ENCODE data around the gene RANBP3.

Gene RANBP3

DNA sequence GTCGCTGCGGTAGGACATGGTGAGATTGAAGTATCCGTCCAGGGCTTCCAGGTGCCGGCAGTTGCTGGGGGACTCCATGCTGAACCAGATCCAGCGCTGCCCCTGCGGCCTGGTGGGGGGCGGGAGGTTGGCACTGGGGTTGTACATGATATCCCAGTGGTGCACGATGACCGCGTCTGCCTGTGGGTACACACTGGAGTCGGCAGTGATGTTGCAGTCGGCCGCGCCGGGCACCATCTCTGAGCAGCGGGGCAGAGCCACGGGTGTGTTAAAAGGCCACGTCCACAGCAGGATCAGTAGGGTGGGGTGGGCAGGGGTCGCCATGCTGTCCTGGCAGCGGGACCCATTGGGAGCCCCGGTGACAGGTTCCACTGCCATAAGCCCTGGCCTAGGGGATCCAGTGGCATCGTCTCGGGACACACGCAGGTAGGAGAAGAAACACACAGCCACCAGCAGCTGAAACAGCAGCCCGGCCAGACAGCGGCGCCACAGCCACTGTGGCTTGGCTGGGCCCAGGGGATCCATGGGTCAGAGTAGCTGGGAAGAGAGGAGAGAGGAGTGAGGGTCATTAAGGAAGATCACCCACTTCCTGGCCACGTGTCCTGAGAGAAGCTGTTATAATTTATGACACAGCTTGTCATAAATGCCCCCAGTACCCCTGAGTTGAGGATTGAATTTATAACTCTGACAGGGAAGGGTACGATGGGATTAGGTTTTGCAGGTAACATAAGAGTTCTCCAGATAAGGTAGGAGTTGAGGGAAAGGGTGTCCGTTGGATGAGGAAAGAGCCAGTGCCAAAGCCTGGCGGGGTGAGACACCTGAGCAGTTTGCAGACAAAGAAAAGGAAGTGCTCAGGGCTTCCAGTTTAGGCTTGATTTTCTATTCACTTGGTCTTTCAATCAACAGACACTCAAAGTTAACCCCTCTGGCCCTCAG is 110.5 kb downstream of the RANBP3 start:
- TF ChIP-seq, protein P1, sequence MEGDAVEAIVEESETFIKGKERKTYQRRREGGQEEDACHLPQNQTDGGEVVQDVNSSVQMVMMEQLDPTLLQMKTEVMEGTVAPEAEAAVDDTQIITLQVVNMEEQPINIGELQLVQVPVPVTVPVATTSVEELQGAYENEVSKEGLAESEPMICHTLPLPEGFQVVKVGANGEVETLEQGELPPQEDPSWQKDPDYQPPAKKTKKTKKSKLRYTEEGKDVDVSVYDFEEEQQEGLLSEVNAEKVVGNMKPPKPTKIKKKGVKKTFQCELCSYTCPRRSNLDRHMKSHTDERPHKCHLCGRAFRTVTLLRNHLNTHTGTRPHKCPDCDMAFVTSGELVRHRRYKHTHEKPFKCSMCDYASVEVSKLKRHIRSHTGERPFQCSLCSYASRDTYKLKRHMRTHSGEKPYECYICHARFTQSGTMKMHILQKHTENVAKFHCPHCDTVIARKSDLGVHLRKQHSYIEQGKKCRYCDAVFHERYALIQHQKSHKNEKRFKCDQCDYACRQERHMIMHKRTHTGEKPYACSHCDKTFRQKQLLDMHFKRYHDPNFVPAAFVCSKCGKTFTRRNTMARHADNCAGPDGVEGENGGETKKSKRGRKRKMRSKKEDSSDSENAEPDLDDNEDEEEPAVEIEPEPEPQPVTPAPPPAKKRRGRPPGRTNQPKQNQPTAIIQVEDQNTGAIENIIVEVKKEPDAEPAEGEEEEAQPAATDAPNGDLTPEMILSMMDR (IDR thresholded peaks at IDR 0.05; ENCODE audit: borderline replicate concordance, insufficient read depth, low read depth, low read length) = no peak
- H3K4me3 ChIP-seq (ENCODE audit: low read depth, low read length) = no peak overlapping the region
